Kidney capillary endothelial cell (primary cell): ENCODE measurements around the gene FUNDC2.
A peak's percentile ranks its signal among the peaks of the same experiment; 100 is the strongest.
"Not testable (repeated sequence)": the region's sequence is repeated elsewhere in the genome, so short reads cannot be mapped to it uniquely, and the experiment has no call there.

Source experiments
- DNase-seq: peaks from one replicate; pipeline ENCODE4 v3.0.0-alpha.2; 2018; ENCODE audit warnings: low spot score

The FUNDC2 gene, protein sequence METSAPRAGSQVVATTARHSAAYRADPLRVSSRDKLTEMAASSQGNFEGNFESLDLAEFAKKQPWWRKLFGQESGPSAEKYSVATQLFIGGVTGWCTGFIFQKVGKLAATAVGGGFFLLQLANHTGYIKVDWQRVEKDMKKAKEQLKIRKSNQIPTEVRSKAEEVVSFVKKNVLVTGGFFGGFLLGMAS

DNA sequence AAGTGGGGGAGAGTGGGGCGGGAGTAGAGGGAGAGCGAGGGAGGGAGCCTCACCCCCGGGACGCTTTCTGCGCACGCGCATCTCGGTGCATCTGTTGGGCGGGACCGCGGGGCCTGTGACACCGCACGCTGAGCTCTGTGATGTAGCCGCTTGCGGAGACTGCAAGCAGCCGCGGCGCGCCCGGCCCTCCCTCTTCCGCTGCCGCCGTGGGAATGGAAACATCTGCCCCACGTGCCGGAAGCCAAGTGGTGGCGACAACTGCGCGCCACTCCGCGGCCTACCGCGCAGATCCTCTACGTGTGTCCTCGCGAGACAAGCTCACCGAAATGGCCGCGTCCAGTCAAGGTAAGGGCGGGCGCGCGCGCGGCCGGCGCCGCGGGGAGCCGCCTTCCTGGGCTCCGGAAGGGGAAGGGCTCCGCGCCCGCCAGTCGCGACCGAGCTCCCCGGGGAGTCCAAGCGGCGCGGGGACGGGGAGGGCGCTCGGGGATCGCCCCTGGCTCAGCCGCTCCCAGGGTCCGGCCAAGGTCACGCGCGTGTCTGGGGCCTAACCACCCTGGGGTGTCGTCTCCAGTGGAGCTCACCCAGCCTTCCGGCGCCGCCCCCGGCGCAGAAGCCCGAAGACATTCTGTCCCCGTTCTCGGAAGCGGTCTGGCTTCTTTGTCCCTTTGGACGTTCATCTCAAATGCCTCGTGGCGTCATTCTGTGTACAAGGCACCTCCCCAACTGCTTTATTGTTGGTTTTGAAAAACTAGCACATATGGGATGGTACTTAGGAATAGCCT, at the start of gene FUNDC2:
Gene FUNDC2, plus strand, starts transcription at position 118 of the 782 bp plus-strand sequence. Its CDS starts 95 bp downstream, at position 213.
- DNase-seq: peak; percentile 81

DNA sequence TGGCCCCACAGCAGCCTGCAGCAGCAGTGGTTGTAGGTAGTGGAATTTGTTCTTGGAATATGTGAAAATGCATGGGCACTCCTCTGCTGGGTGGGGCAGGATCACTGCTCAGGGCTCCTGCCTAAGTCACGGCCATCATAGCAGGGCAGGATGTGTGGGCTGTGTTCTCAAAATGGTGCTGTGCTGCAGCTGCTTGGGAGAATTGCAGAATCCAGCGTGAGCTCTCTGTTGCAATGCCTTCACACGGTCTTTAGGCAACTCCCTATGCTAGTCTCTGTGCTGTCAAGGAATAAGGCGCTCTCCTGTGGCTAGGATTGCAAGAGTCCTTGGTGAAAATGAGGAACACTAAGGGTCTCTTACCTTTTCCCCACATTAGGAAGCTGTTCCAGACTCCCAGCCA, 47.0 kb upstream of the FUNDC2 start:
- DNase-seq: no peak

DNA sequence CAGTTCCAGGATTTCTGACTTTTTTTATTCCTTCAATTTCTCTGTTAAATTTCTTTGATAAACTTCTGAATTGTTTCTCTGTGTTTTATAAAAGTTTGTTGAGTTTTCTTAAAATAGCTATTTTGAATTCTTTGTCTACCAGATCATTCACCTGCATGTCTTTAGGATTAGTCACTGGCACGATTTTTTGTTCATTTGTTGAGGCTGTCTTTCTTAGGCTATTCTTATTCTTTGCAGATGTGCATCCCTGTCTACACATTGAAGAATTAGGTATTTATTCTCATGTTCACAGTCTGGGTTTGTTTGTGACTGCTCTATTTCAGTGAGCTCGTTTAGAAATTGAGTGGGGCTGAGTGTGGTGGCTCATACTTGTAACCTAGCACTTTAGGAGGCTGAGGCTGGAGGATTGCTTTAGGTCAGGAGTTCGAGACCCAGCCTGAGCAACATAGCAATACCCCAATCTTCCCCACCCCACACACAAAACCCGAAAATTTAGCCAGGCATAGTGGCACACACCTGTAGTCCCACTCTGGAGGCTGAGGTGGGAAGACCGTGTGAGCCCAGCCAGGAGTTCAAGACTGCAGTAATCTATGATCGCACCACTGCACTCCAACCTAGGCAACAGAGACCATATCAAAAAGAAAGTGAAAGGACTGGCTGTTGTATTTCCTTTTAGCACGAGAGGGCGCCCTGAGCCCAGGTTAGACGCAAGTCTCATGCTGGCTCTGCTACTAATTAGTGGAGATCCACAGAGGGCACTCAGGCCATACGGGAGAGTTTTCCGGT, 46.1 kb upstream of the FUNDC2 start:
- peak; percentile 48 for DNase-seq

DNA sequence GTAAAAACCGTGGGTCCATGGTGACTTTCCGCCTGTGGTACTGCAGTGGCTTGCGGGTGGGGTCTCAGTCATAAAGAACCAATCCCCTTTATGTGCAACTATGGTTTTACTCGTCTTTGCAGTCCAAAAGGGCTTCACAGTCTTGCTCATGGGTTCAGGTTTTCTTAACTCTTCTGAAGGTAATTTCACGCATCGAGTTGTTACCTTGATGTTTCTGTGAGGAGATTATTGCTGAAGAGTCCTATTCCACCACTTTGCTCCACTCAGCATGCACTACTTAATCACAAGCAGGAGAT, 45.6 kb upstream of the FUNDC2 start:
- no peak for DNase-seq

DNA sequence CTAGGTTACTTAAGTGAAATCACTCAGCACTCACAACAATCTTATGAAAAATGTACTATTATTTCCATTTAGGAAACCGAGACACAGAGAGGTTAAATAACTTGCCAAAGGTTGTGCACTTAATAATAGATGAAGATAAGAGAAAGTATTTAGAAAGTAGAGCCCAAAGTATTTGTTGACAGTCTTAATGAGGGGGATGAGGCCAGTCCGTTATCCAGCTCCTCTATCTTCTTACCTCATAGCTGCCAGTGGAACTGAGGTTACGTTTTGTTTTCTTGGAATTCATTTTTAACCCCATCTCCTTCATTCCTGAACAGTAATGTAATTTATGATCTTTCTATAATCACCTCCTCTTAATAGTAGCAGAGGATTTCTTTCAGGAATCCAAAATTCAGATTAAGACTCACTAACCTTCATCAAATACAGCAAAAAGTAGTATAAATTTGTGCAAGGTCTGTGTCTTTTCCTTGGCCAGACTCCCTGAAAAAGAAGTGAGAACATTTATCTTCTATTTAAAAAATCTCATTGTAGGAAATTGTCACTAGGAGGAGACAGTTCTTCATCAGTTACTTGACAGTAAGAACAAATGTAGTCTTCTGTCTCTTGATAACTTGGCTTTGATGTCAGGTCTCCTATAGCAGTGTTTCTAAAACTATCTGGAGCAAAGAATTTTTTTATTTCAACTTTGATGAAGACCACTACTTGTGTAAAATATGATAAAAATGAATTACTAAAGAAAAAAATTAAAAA, 39.6 kb upstream of the FUNDC2 start:
- no peak for DNase-seq

DNA sequence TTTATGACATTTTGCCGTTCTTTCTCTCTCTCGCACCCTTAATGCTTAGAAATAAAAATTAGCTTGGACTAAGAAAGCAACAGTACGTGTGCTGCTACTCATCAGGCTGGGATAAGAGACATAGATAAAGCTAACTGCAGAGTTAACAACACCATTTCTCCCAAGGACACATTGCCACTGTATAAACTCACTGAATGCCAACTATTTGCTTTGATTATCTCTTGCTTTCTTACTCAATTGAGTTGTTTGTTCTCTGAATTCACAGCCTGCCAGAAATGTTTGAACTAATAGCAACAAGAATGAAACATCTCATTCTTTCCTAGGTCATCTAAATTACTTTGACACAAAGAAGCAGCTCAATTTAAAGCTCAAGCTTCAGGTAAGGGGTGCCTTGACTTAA, 38.7 kb upstream of the FUNDC2 start:
- no peak for DNase-seq

DNA sequence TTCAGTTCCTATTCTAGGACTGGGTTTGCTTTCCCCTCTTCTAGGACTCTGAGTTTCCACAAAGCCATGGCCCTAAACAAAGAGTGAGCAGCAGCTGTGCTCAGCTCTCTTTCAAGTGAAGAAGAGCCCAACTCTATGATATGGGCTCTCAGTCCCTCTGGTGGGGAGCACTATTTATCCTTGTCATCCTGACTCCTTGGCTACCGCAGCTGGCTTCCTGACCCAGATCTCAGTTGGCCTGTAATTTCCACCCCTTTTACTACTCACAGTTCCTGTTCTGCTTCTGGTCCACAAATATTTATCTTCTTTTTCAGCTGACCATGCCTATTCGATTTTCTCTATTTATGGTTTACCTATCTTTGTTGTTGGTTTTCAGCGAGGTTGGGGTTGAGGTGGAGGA, 37.9 kb upstream of the FUNDC2 start:
- no peak for DNase-seq

DNA sequence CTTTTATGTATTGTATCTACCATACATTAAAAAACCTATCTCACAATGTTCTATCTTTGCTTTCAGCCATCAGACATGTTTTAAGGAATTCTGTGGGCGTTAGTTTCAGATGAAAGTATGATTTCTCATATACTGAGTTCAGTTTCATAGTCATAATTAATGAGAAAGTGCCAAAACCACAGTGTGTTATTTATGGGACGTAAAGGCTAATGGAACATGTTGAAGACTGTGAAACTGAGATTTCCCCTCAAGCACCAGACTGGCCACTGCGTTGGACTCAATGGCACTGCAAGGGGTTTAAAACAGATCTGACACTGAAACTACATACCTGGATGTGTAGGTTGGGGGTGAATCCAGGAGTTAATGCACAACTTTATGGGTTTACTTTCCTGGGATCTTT, 36.1 kb upstream of the FUNDC2 start:
- DNase-seq: no peak

DNA sequence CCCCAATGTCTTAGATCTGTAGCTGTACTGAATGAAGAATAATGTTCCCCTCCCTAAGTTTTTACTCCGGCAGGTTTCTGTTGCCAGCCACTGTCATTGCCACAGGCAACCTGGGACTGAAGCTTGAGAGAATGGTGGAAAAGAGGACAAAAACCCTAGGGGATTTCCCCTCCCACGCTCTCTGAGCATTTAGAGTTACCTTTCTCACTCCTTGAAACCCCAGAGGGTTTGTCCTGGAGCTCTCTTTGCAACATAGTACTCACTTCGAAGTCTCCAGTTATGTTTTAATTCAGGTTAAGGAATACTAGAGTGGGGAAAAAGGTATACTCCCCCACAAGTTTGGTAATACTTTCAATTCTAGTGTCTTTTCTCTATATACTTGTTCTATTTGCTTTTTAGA, 35.6 kb upstream of the FUNDC2 start:
- no peak for DNase-seq

DNA sequence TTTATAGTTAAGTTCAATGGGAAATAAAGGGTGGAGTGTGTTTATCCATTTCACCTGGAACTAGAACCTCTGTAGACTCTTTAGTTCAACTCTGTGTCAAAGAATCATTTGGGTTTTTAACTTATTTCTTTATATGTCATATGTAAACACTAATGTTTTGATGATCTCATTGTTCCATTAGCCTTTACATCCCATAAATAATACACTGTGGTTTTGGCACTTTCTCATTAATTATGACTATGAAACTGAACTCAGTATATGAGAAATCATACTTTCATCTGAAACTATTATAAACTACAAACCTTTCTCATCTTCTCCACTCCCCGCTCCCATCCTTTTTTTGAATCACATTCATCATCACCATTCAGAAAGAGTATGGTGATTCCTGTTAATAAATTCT, 35.2 kb upstream of the FUNDC2 start:
- DNase-seq: no peak

DNA sequence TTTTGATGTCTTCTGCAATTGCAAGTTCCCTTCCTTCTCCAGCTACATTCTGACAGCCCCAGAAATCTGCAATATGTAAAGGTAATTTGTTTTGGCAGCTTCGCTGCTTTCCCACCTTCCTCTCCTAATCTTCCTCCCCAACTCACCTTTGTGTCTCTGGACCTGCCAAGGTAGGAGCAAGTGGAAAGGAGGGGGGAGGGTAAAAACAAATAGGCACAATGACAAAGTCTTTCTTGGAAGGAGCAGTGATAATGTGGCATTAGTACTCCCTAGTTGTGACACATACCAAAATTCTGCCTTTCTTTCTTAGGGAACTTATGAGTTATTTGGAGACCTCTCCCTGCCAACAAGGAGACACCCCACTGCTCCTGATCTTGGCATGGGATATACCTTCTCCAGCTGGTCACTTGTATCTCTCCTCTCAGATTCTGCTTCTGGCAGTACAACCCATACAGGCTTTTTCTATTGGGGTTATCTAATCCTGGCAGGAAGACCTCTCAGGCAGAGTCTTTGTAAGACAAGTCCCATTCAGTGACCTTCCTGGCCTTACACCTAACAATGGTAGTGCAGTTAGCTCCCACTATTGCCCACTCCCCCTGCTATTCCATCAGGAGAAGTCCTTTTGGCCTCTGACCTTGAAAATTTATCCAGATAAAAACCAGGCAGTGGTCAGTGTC, 28.3 kb upstream of the FUNDC2 start:
- no peak for DNase-seq

DNA sequence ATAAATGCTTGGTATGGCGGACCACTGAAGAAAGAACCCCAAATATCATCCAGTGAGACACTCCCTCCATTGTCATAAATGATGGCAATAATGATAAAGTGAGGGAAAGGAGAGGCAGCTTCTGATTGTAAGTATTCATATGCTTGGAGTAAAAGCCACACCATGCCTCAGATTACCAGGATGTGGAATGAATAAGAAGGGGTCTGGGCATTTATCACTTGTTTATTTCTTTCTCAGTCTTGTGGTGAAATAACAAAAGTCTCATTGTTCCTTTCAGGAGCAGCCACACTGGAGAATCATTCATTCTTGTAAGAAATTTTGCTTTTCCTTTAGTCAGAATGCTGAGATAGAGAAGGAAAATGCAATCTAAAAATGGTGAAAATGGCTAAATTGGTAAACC, 25.8 kb upstream of the FUNDC2 start:
- no peak for DNase-seq

DNA sequence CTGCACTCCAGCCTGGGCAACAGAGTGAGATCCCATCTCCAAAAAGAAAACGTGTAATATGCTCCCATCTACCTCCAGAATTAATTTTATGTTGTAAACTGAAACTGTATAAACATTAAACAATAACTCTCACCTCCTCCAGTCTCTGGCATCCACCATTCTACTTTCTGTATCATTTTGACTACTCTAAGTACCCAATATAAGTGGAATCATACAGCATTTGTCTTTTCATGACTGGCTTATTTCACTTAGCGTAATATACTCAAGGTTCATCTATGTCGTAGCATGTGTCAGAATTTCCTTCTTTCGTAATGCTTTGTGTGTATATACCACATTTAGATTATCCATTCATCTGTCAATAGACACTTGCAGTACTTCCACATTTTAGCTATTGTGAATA, 24.8 kb upstream of the FUNDC2 start:
- DNase-seq: no peak

DNA sequence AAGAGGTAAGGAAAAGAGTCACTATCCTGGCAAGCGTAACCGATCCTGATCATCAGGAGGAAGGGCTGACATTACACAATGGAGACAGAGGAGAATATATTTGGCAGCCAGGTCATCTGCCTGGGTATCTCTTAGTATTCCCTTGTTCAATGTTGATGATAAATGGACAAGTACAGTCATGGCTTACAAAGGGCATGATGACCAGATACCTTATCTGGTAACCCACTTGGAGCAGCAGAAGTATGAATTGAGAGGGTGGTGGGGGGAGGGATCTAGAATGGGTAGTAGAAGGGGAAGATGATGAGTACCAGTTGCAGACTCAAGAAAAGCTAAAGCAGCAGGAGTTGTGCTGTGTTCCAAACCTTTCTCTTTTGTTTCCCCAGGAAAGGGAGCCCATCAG, 21.5 kb upstream of the FUNDC2 start:
- DNase-seq: no peak

DNA sequence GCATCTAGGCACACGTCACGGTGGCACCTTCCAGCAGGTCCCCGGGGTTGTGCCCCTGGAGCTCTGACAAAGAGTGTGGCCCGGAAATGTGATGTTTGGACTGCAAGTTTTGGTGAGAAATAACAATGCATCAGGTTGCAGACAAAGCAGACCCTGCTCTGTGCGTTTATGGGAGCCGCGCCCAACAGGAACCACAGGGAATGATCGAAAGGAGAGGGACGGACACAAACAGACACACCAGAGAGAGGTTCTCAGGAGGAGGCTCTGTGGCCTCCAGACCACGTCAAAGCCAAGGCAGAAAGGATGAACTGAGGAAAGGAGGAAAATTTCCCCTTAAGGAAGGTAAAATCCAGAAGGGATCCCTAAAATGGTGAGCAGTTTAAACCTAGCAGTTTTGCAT, 20.3 kb upstream of the FUNDC2 start:
- not testable (repeated sequence) for DNase-seq

DNA sequence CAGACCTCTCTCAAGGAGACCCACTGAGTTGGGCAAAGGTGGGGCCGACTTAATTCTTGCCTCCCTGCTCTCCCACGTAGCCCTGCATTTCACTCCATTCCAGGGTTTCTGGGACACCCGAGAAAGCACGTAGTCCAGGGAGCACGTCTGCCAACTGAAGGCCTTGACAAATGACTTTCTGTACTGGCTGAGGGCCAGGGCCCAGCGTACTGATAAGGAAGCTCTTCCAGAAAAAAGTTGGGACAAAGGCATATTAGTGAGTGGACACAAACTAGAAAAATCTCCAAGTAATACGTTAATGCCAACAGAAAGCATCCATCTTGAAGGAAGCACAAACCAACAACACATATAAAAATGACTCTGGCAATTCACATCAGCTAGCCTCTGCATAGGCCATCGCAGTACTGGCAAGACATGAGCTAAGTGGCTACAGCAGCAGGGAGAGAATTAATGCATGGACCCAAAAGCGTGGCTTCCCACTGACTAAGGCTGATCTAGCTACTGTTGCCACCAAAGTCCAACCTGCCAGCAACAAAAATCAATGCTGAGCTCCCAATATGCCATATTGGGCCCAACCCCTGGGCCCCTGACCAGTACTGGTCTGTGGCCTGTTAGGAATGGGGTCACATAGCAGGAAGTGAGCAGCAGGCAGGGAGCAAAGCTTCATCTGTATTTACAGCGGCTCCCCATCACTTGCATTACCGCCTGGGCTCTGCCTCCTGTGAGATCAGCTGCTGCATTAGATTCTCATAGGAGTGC, 19.6 kb upstream of the FUNDC2 start:
- not testable (repeated sequence) for DNase-seq

DNA sequence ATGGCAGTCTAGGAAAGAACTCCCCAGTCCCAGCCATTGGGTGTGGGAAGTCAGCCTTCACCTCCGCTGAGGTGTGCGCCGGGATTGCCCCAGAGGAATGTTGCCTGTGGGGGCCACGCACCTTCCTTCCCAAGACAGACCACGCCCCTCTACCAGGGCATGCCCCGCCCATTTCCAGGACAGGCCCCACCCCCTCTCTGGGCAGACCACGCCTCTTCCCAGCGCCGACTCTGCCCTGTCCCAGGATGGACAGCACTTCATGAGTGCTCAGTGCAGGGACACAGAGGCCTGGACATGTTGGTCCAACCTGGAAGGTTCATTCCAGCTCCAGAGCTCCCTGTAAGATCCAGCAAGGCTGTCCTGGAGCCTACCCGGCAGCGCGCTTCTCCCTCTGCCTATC, 18.1 kb upstream of the FUNDC2 start:
- not testable (repeated sequence) for DNase-seq

DNA sequence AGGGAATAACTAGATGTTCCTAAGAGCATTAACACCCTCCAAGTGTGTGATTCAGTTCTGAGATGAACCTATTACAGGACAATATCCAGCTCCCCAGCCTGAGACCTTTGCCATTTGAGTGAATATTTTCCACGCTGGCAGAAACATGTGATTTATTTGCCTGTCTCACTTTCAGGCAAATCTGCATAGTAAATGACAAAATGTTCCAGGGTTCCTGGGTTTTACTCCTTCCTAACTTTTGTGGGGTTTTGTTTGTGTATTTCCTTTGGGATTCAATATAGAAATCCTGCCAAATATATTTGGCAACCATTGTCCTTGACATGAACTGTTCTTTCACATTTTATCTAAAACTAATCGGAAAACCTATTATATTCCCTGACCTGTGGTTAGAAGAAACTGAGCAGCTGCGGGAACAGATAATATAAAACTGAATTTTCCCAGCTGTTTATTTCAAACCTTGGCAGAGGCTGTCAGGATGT, 16.6 kb upstream of the FUNDC2 start:
- no peak for DNase-seq

DNA sequence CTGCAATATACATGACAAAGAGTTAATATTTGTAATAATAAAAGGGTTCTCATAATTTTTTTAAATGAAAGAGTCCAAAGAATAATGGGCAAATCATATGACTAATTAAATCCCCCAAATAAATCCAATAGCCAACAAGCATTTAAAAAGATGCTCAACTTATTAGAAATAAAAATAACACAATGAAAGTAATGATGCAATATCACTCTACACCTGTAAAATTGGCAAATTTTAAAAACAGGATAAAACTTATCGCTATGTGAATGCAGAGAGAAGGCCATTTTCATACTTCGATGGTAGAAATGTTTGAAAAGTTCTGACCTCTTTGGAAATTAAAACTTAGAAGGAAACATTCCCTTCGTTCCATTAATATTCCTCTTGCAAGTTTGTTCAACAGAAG, 6.1 kb upstream of the FUNDC2 start:
- DNase-seq: no peak

DNA sequence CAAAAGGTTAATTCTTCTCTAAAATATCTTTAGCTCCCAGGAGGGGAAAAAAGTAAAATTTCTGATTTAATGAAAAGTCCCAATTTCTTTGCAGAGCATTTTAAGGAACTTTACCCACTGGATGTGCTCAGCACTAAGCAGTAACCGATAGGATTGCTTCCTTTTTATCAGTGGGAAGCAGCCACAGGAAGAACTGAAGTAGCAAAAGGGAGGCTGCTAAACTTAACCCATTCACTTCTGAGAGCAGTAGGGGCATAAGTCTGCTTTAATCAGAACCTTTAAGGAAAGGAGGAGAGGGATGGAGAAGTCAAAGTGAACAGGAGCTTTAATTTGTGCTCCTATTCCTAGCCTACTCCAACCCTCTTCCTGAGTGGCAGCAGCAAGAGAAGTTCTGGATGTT, 4.1 kb upstream of the FUNDC2 start, which contains the start of gene F8:
Gene F8, minus strand, starts transcription at position 139 of the 400 bp plus-strand sequence. CDS start 171 bp downstream, outside the sequence.
- DNase-seq: no peak
